OCI-LY1 (cell line): ENCODE data around the gene PALD1.

Experiments
- H2AFZ ChIP-seq: fragments of 200-600 bp; sonication (generic), shearing (Covaris generic); 2 replicates; pipeline ENCODE4 v1.6.0; 2014; ENCODE audit warnings: antibody characterized with exemption, mild to moderate bottlenecking, low read length
- H3F3A ChIP-seq: fragments of 200-600 bp; sonication (generic), shearing (Covaris generic); 2 replicates; pipeline ENCODE4 v1.6.0; 2014; ENCODE audit warnings: mild to moderate bottlenecking, antibody characterized with exemption, low read length, moderate library complexity; ENCODE audit not compliant: insufficient read depth
- H3K27ac ChIP-seq: fragments of 200-600 bp; sonication (generic); 2 replicates; pipeline ENCODE4 v1.5.1; 2014; ENCODE audit warnings: low read length, mixed run types, mild to moderate bottlenecking, low read depth; ENCODE audit not compliant: poor library complexity, severe bottlenecking
- H3K27me3 ChIP-seq: fragments of 200-600 bp; sonication (generic); 2 replicates; pipeline ENCODE4 v1.6.0; 2014; ENCODE audit warnings: antibody characterized with exemption, mild to moderate bottlenecking, low read length, moderate library complexity; ENCODE audit not compliant: insufficient read depth
- H3K36me3 ChIP-seq: fragments of 200-600 bp; sonication (generic); 2 replicates; pipeline ENCODE4 v1.6.1; 2014; ENCODE audit warnings: mild to moderate bottlenecking, antibody characterized with exemption, low read length, moderate library complexity, mixed read lengths; ENCODE audit not compliant: insufficient read depth
- H3K4me1 ChIP-seq: fragments of 200-600 bp; sonication (generic); 2 replicates; pipeline ENCODE4 v1.5.1; 2014; ENCODE audit warnings: mild to moderate bottlenecking, low read length, moderate library complexity; ENCODE audit not compliant: insufficient read depth, severe bottlenecking
- H3K4me2 ChIP-seq: fragments of 200-600 bp; sonication (generic), shearing (Covaris generic); 2 replicates; pipeline ENCODE4 v1.6.1; 2014; ENCODE audit warnings: low read length
- H3K4me3 ChIP-seq: fragments of 200-600 bp; sonication (generic); 2 replicates; pipeline ENCODE4 v1.5.1; 2014; ENCODE audit warnings: low read length, low read depth, mild to moderate bottlenecking, mixed read lengths; ENCODE audit not compliant: poor library complexity, severe bottlenecking
- H3K79me2 ChIP-seq: fragments of 200-600 bp; shearing (Covaris generic); 2 replicates; pipeline ENCODE4 v1.6.1; 2016; ENCODE audit warnings: mixed run types, low read length, mixed read lengths; ENCODE audit not compliant: insufficient read depth
- H3K9ac ChIP-seq: fragments of 200-600 bp; sonication (generic), shearing (Covaris generic); 2 replicates; pipeline ENCODE4 v1.6.1; 2014; ENCODE audit warnings: mild to moderate bottlenecking, low read length, mixed read lengths
- H3K9me2 ChIP-seq: fragments of 200-600 bp; sonication (generic), shearing (Covaris generic); 2 replicates; pipeline ENCODE4 v1.6.1; 2014; ENCODE audit warnings: low read depth, mild to moderate bottlenecking, low read length, mixed read lengths
- H3K9me3 ChIP-seq: fragments of 200-600 bp; shearing (Covaris generic); 2 replicates; pipeline ENCODE4 v1.6.1; 2014; ENCODE audit warnings: low read length, mixed read lengths
- H4K20me1 ChIP-seq: fragments of 200-600 bp; sonication (generic), shearing (Covaris generic); 2 replicates; pipeline ENCODE4 v1.6.0; 2016; ENCODE audit warnings: mild to moderate bottlenecking, low read length; ENCODE audit not compliant: insufficient read depth
- CTCF ChIP-seq: fragments of 200-600 bp; sonication (generic), shearing (Covaris generic); IDR thresholded peaks from 2 replicates; pipeline ENCODE4 v1.5.1; 2017; ENCODE audit warnings: mild to moderate bottlenecking, antibody characterized with exemption, low read length, moderate library complexity, mixed read lengths
- EZH2 ChIP-seq: fragments of 200-600 bp; sonication (generic), shearing (Covaris generic); IDR thresholded peaks from 2 replicates; pipeline ENCODE4 v1.8.0; 2017; ENCODE audit warnings: borderline replicate concordance, mixed run types, mild to moderate bottlenecking, antibody characterized with exemption, low read length, moderate library complexity, mixed read lengths

The PALD1 gene

GRCh38 chr10:70557086-70557845 is 78.7 kb downstream of the PALD1 start:
- H3K4me2 ChIP-seq = no peak overlapping the region; the same call in 1 of the 2 replicates

GRCh38 chr10:70557876-70558275 is 79.3 kb downstream of the PALD1 start:
- H3K4me1 ChIP-seq = peaks cover 56% of the 10 kb centered on the region
- H3K27ac ChIP-seq = peak overlapping the region; percentile 93

More at GRCh38 chr10:70557086-70557845, 78.7 kb downstream of the PALD1 start:
- no peaks in the 10 kb centered on the region for H3K79me2 ChIP-seq
- no peaks in the 10 kb centered on the region for H3K27me3 ChIP-seq
- peaks cover 53% of the 10 kb centered on the region for H3K4me1 ChIP-seq
- TF ChIP-seq CTCF (no peak), EZH2 (no peak)
- H3K9ac ChIP-seq = peak overlapping the region; percentile 46; the same call in 1 of the 2 replicates
- no peaks in the 10 kb centered on the region for H3K9me2 ChIP-seq
- H3K4me3 ChIP-seq = no peak overlapping the region
- no peak overlapping the region for H2AFZ ChIP-seq
- peaks cover 43% of the 10 kb centered on the region for H3K36me3 ChIP-seq
- H4K20me1 ChIP-seq = no peaks in the 10 kb centered on the region
- H3K27ac ChIP-seq = peak overlapping the region; percentile 93
- H3F3A ChIP-seq = no peaks in the 10 kb centered on the region
- no peaks in the 10 kb centered on the region for H3K9me3 ChIP-seq

GRCh38 chr10:70558295-70558694 is 79.7 kb downstream of the PALD1 start:
- H3K27ac ChIP-seq = peak overlapping the region; percentile 93
- H2AFZ ChIP-seq = no peak overlapping the region

More at GRCh38 chr10:70557876-70558275, 79.3 kb downstream of the PALD1 start:
- Histone ChIP-seq H3K36me3 (peaks cover 37% of the 10 kb centered on the region), H3F3A (no peaks in the 10 kb centered on the region), H3K4me2 (peak overlapping the region; percentile 65; the same call in 1 of the 2 replicates), H3K9ac (peak overlapping the region; percentile 61), H3K4me3 (no peak overlapping the region), H3K79me2 (no peaks in the 10 kb centered on the region), H3K27me3 (no peaks in the 10 kb centered on the region), H4K20me1 (no peaks in the 10 kb centered on the region), H3K9me2 (no peaks in the 10 kb centered on the region), H3K9me3 (no peaks in the 10 kb centered on the region), H2AFZ (no peak overlapping the region)
- TF ChIP-seq CTCF (no peak), EZH2 (no peak)

More at GRCh38 chr10:70558295-70558694, 79.7 kb downstream of the PALD1 start:
- Histone ChIP-seq H3K79me2 (no peaks in the 10 kb centered on the region), H3K9me2 (no peaks in the 10 kb centered on the region), H3F3A (no peaks in the 10 kb centered on the region), H3K9ac (peak overlapping the region; percentile 61), H3K4me3 (no peak overlapping the region), H3K9me3 (no peaks in the 10 kb centered on the region), H3K4me1 (peaks cover 56% of the 10 kb centered on the region), H3K36me3 (peaks cover 33% of the 10 kb centered on the region), H3K4me2 (peak overlapping the region; percentile 65; the same call in 1 of the 2 replicates), H4K20me1 (no peaks in the 10 kb centered on the region), H3K27me3 (no peaks in the 10 kb centered on the region)
- no peak for TF ChIP-seq CTCF
- no peak for TF ChIP-seq EZH2
